Liver (tissue), 9 donors: ENCODE data around the gene LRRC23. TPM values are rescaled to one million over a fixed set of nuclear protein-coding genes. Genes with fewer than 3 reads are reported as not detected.
A peak's percentile ranks its signal among the peaks of the same experiment; 100 is the strongest.

Experiments
- DNase-seq: peaks from one replicate; pipeline ENCODE4 v3.0.0-alpha.2; 2017; ENCODE audit warnings: low spot score
- H3K27ac ChIP-seq, 2 donors: one replicate each; pipeline ENCODE4 v1.7.0; 2013; ENCODE audit warnings: inconsistent platforms in 2 of 2, low read length in 2 of 2, control low read depth in 1 of 2, low read depth in 1 of 2, mild to moderate bottlenecking in 1 of 2
- H3K27me3 ChIP-seq, 4 donors: one replicate each; pipeline versions ENCODE4 v1.6.1 to v1.7.0; 2013; ENCODE audit warnings: low read length in 3 of 4, inconsistent platforms in 1 of 4, mild to moderate bottlenecking in 1 of 4, moderate library complexity in 1 of 4; ENCODE audit not compliant: control insufficient read depth in 4 of 4, insufficient read depth in 4 of 4
- H3K36me3 ChIP-seq, 4 donors: one replicate each; pipeline versions ENCODE4 v1.6.1 to v1.7.0; 2013; ENCODE audit warnings: low read length in 3 of 4, mild to moderate bottlenecking in 3 of 4, low read depth in 1 of 4, moderate library complexity in 1 of 4; ENCODE audit not compliant: control insufficient read depth in 4 of 4, insufficient read depth in 3 of 4
- H3K4me1 ChIP-seq, 4 donors: one replicate each; pipeline versions ENCODE4 v1.6.1 to v1.7.0; 2013; ENCODE audit warnings: low read length in 3 of 4, mild to moderate bottlenecking in 3 of 4, moderate library complexity in 1 of 4; ENCODE audit not compliant: control insufficient read depth in 4 of 4, insufficient read depth in 4 of 4
- H3K4me3 ChIP-seq, 3 donors: one replicate each; pipeline versions ENCODE4 v1.6.1 to v1.7.0; 2013; ENCODE audit warnings: low read length in 3 of 3, control low read depth in 1 of 3, low read depth in 1 of 3, mild to moderate bottlenecking in 1 of 3
- H3K9ac ChIP-seq, 2 donors: one replicate each; pipeline ENCODE4 v1.7.0; 2013; ENCODE audit warnings: low read length in 2 of 2, mild to moderate bottlenecking in 2 of 2, moderate library complexity in 2 of 2, control low read depth in 1 of 2, low read depth in 1 of 2
- H3K9me3 ChIP-seq, 4 donors: one replicate each; pipeline versions ENCODE4 v1.6.1 to v1.7.0; 2013; ENCODE audit warnings: low read length in 3 of 4; ENCODE audit not compliant: control insufficient read depth in 4 of 4
- EGR1 ChIP-seq, 2 donors: IDR thresholded peaks; 2 replicates each; pipeline ENCODE4 v1.6.1; 2016 to 2018; ENCODE audit warnings: antibody characterized with exemption in 2 of 2, low read depth in 2 of 2
- FOXA2 ChIP-seq: IDR thresholded peaks from 2 replicates; pipeline ENCODE4 v1.6.1; 2016; ENCODE audit warnings: antibody characterized with exemption
- GABPA ChIP-seq, 2 donors: IDR thresholded peaks in 1 of 2; conservative IDR thresholded peaks in 1 of 2; 2 replicates each; pipeline ENCODE4 v1.6.1; 2016; ENCODE audit warnings: antibody characterized with exemption in 2 of 2, mild to moderate bottlenecking in 1 of 2, moderate library complexity in 1 of 2
- HNF4G ChIP-seq: IDR thresholded peaks from 2 replicates; pipeline ENCODE4 v1.6.1; 2016; ENCODE audit warnings: antibody characterized with exemption
- JUND ChIP-seq, 2 donors: IDR thresholded peaks; 2 replicates each; pipeline ENCODE4 v1.6.1; 2016; ENCODE audit warnings: antibody characterized with exemption in 2 of 2
- NR2F2 ChIP-seq: IDR thresholded peaks from 2 replicates; pipeline ENCODE4 v1.6.1; 2016; ENCODE audit warnings: antibody characterized with exemption
- RAD21 ChIP-seq, 2 donors: IDR thresholded peaks; 2 replicates each; pipeline ENCODE4 v1.6.1; 2016; ENCODE audit warnings: antibody characterized with exemption in 2 of 2, mild to moderate bottlenecking in 2 of 2
- RXRA ChIP-seq, 2 donors: IDR thresholded peaks; 2 replicates each; pipeline ENCODE4 v1.6.1; 2017 to 2018; ENCODE audit warnings: antibody characterized with exemption in 2 of 2, mild to moderate bottlenecking in 1 of 2
- SP1 ChIP-seq: IDR thresholded peaks from 2 replicates; pipeline ENCODE4 v1.6.1; 2018; ENCODE audit warnings: antibody characterized with exemption, mild to moderate bottlenecking
- TAF1 ChIP-seq: conservative IDR thresholded peaks from 2 replicates; pipeline ENCODE4 v1.6.1; 2016; ENCODE audit warnings: antibody characterized with exemption, mild to moderate bottlenecking
- YY1 ChIP-seq: IDR thresholded peaks from 2 replicates; pipeline ENCODE4 v1.6.1; 2016; ENCODE audit warnings: antibody characterized with exemption, mild to moderate bottlenecking
- WGBS: extraction: QIAGEN DNeasy Blood & Tissue Kit; methylation state at CpG from one replicate; pipeline ENCODE4 v1.1.7; 2013; 5-methylcytosine and 5-hydroxymethylcytosine counted together
- polyA plus RNA-seq, 2 donors: library from polyadenylated mRNA; stranded (reverse) in 1 of 2; unstranded in 1 of 2; fragments of 200-250 nt in 1 of 2; fragments of >200 nt in 1 of 2; fragmentation: Nextera tagmentation in 1 of 2; extraction: Ambion mirVana in 1 of 2; gene quantifications; one replicate each; pipeline versions ENCODE4 v1.2.1 to v1.2.3, GENCODE V29; 2013 to 2015
- total RNA-seq, 2 donors: library from RNA; depleted of rRNA; stranded (reverse); fragments of >200 nt; gene quantifications; one replicate each; pipeline ENCODE4 v1.2.3, GENCODE V29; 2014
- TF ChIP-seq, protein P1 (sequence below): IDR thresholded peaks from 2 replicates; pipeline ENCODE4 v1.6.1; 2016; ENCODE audit warnings: antibody characterized with exemption
- TF ChIP-seq, protein P2 (sequence below): IDR thresholded peaks from 2 replicates; pipeline ENCODE4 v1.6.1; 2016; ENCODE audit warnings: antibody characterized with exemption, mild to moderate bottlenecking
- TF ChIP-seq, protein P3 (sequence below): IDR thresholded peaks from 2 replicates; pipeline ENCODE4 v1.6.1; 2016; ENCODE audit warnings: antibody characterized with exemption
- donor health status: healthy.
- donor health status: healthy.
- donor health status: healthy.
- donor health status: healthy.
- donor health status: healthy.

The LRRC23 gene
- total and polyA plus RNA-seq, 4 donors, result 0.92 to 3.6 (median 2.1) TPM

DNA sequence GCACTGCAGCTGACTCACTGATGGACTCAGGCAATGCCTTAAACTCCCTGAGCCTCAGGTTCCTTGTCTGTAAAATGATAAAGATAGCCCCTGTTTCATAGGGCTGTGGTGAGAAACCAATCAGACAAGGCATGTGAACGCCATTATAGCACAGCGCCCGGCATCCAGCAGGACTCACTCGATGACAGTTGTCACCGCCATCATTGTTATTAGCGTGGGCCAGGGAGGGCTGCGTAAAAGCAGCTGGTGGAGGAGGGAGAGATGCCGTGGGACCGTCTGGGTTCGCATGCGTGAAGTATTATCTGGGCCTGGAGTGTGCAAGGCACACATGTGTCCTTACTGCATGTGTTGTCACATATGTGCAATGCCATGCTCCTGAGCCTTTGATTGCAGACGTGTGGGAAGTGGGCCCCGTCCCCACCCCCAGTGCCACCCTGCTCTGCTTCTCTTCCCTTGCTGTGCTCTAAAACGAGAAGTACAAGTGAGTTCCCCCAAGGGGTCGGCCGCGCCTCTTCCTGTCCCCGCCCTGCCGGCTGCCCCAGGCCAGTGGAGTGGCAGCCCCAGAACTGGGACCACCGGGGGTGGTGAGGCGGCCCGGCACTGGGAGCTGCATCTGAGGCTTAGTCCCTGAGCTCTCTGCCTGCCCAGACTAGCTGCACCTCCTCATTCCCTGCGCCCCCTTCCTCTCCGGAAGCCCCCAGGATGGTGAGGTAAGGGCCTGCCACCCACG is 46.4 kb downstream of the LRRC23 start, which contains the start of gene PTPN6:
Gene PTPN6, plus strand, starts transcription at position 546 of the 730 bp plus-strand sequence. Its CDS starts 157 bp downstream, at position 703.
- Histone ChIP-seq H3K9ac (peak within 1 kb of the TSS in 1 of 2 donors; percentile 32), H3K27me3 (no peaks in the 10 kb centered on the region), H3K27ac (peak within 1 kb of the TSS; percentile 64 to 81), H3K36me3 (no peaks in the 10 kb centered on the region), H3K9me3 (no peaks in the 10 kb centered on the region), H3K4me1 (peaks cover under 1 to 12% (median 9%) of the 10 kb centered on the region in 4 donors), H3K4me3 (peak within 1 kb of the TSS; percentile 12 to 53 (median 41))
- no peak for TF ChIP-seq RXRA (IDR thresholded peaks at IDR 0.05)
- no peak for TF ChIP-seq FOXA2
- no peak for TF ChIP-seq EGR1 (IDR thresholded peaks at IDR 0.05; ENCODE audit: low read depth in 2 of 2)
- TF ChIP-seq, protein P1, sequence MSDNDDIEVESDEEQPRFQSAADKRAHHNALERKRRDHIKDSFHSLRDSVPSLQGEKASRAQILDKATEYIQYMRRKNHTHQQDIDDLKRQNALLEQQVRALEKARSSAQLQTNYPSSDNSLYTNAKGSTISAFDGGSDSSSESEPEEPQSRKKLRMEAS, result no peak
- no peak for TF ChIP-seq TAF1
- TF ChIP-seq NR2F2, result no peak
- no peak for TF ChIP-seq HNF4G
- no peak for DNase-seq
- 81% methylated on average over 25 of the region's 25 CpGs for WGBS

DNA sequence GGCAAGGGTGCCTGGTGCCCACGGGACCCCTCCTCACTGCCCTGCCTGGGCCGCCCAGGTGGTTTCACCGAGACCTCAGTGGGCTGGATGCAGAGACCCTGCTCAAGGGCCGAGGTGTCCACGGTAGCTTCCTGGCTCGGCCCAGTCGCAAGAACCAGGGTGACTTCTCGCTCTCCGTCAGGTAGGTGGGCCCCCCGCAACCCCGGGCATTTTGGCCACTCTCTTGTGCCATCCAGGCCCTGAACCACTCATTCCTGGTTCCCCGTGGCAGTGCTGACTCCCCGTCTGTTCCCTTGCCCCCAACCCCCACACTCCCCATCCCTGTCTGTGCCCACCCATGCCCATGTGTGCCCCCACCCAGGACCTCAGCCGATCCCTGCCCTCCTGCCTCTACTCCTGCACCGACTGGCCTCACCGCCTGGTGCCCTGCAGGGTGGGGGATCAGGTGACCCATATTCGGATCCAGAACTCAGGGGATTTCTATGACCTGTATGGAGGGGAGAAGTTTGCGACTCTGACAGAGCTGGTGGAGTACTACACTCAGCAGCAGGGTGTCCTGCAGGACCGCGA is 47.0 kb downstream of the LRRC23 start:
- Histone ChIP-seq H3K9ac (peak overlapping the region in 1 of 2 donors; percentile 32), H3K27me3 (no peaks in the 10 kb centered on the region), H3K4me3 (peak overlapping the region; percentile 12 to 53 (median 41)), H3K9me3 (no peaks in the 10 kb centered on the region), H3K4me1 (peaks cover 0 to 7% (median 6%) of the 10 kb centered on the region in 4 donors), H3K36me3 (no peaks in the 10 kb centered on the region), H3K27ac (peak overlapping the region; percentile 64 to 81)
- TF ChIP-seq NR2F2 (no peak), FOXA2 (no peak), YY1 (no peak), SP1 (no peak), GABPA (IDR thresholded peaks at IDR 0.05 in 1 of 2, conservative IDR thresholded peaks at IDR 0.05 in 1 of 2) (no peak), RAD21 (IDR thresholded peaks at IDR 0.05) (no peak), TAF1 (no peak), JUND (IDR thresholded peaks at IDR 0.05) (no peak)
- TF ChIP-seq, protein P2, sequence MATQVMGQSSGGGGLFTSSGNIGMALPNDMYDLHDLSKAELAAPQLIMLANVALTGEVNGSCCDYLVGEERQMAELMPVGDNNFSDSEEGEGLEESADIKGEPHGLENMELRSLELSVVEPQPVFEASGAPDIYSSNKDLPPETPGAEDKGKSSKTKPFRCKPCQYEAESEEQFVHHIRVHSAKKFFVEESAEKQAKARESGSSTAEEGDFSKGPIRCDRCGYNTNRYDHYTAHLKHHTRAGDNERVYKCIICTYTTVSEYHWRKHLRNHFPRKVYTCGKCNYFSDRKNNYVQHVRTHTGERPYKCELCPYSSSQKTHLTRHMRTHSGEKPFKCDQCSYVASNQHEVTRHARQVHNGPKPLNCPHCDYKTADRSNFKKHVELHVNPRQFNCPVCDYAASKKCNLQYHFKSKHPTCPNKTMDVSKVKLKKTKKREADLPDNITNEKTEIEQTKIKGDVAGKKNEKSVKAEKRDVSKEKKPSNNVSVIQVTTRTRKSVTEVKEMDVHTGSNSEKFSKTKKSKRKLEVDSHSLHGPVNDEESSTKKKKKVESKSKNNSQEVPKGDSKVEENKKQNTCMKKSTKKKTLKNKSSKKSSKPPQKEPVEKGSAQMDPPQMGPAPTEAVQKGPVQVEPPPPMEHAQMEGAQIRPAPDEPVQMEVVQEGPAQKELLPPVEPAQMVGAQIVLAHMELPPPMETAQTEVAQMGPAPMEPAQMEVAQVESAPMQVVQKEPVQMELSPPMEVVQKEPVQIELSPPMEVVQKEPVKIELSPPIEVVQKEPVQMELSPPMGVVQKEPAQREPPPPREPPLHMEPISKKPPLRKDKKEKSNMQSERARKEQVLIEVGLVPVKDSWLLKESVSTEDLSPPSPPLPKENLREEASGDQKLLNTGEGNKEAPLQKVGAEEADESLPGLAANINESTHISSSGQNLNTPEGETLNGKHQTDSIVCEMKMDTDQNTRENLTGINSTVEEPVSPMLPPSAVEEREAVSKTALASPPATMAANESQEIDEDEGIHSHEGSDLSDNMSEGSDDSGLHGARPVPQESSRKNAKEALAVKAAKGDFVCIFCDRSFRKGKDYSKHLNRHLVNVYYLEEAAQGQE, result no peak
- TF ChIP-seq, protein P3, sequence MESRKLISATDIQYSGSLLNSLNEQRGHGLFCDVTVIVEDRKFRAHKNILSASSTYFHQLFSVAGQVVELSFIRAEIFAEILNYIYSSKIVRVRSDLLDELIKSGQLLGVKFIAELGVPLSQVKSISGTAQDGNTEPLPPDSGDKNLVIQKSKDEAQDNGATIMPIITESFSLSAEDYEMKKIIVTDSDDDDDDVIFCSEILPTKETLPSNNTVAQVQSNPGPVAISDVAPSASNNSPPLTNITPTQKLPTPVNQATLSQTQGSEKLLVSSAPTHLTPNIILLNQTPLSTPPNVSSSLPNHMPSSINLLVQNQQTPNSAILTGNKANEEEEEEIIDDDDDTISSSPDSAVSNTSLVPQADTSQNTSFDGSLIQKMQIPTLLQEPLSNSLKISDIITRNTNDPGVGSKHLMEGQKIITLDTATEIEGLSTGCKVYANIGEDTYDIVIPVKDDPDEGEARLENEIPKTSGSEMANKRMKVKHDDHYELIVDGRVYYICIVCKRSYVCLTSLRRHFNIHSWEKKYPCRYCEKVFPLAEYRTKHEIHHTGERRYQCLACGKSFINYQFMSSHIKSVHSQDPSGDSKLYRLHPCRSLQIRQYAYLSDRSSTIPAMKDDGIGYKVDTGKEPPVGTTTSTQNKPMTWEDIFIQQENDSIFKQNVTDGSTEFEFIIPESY, result no peak
- 81% methylated on average over 20 of the region's 20 CpGs for WGBS
- DNase-seq, result no peak
